ENCODE data around the gene DGCR2. TPM values are rescaled to one million over a fixed set of nuclear protein-coding genes. Genes with fewer than 3 reads are reported as not detected.

DGCR2 gene
- total RNA-seq, 4 donors from 2014 or later, result 44.1 to 76.5 (median 56.3) TPM

GRCh38 chr22:19111584-19111983 is 10.6 kb downstream of the DGCR2 start:
- Histone ChIP-seq H3K4me1 (peaks cover 0 to 89% (median 22%) of the 10 kb centered on the region in 3 donors), H3K4me3 (no peak overlapping the region), H3K27ac (no peak overlapping the region), H3K9me3 (no peaks in the 10 kb centered on the region), H3K27me3 (no peaks in the 10 kb centered on the region), H3K36me3 (no peaks in the 10 kb centered on the region)
- 61 to 73% methylated on average over 3 of the region's 3 CpGs for WGBS, 2 donors (ENCODE audit: low coverage in 1 of 2)
- no peak for ATAC-seq
- no peak for TF ChIP-seq CTCF (IDR thresholded peaks at IDR 0.05)
- TF ChIP-seq POLR2A (IDR thresholded peaks at IDR 0.05), result no peak
- TF ChIP-seq EP300 (IDR thresholded peaks at IDR 0.05), result no peak
- TF ChIP-seq POLR2AphosphoS5 (IDR thresholded peaks at IDR 0.05), result no peak

- no peak for ATAC-seq
- TF ChIP-seq EP300 (IDR thresholded peaks at IDR 0.05), result no peak
- TF ChIP-seq POLR2AphosphoS5 (IDR thresholded peaks at IDR 0.05), result no peak
- TF ChIP-seq CTCF (IDR thresholded peaks at IDR 0.05), result no peak
- TF ChIP-seq POLR2A (IDR thresholded peaks at IDR 0.05), result no peak
- WGBS, 2 donors (ENCODE audit: low coverage in 1 of 2), result 80% methylated on average over 2 of the region's 3 CpGs; no CpG with 5 or more reads in 1 of the 2 donors
- no peaks in the 10 kb centered on the region for H3K27me3 ChIP-seq
- no peaks in the 10 kb centered on the region for H3K36me3 ChIP-seq
- H3K9me3 ChIP-seq, result no peaks in the 10 kb centered on the region
- H3K4me3 ChIP-seq, result no peak overlapping the region
- H3K4me1 ChIP-seq, result peaks cover 0 to 89% (median 26%) of the 10 kb centered on the region in 3 donors
- no peak overlapping the region for H3K27ac ChIP-seq
Measured at GRCh38 chr22:19111140-19111539, 11.1 kb downstream of the DGCR2 start.

- peaks cover 0 to 89% (median 29%) of the 10 kb centered on the region in 3 donors for H3K4me1 ChIP-seq
- ATAC-seq, result no peak
- no peaks in the 10 kb centered on the region for H3K36me3 ChIP-seq
- no peak overlapping the region for H3K4me3 ChIP-seq
- H3K27ac ChIP-seq, result no peak overlapping the region
- no peaks in the 10 kb centered on the region for H3K27me3 ChIP-seq
- no peaks in the 10 kb centered on the region for H3K9me3 ChIP-seq
- TF ChIP-seq POLR2AphosphoS5 (IDR thresholded peaks at IDR 0.05) (no peak), EP300 (IDR thresholded peaks at IDR 0.05) (no peak), CTCF (IDR thresholded peaks at IDR 0.05) (no peak), POLR2A (IDR thresholded peaks at IDR 0.05) (no peak)
Measured at GRCh38 chr22:19110646-19111045, 11.6 kb downstream of the DGCR2 start.

GRCh38 chr22:19110064-19110458 is 12.2 kb downstream of the DGCR2 start:
- no peak for ATAC-seq
- peak overlapping the region in 3 of 4 donors; percentile 25 to 48 (median 39) for H3K27ac ChIP-seq
- H3K36me3 ChIP-seq, result no peaks in the 10 kb centered on the region
- WGBS, 2 donors (ENCODE audit: low coverage in 1 of 2), result 25 to 75% methylated on average over 2 to 4 of the region's 4 CpGs
- TF ChIP-seq POLR2A (IDR thresholded peaks at IDR 0.05), result no peak
- TF ChIP-seq POLR2AphosphoS5 (IDR thresholded peaks at IDR 0.05), result no peak
- no peak for TF ChIP-seq CTCF (IDR thresholded peaks at IDR 0.05)
- no peak for TF ChIP-seq EP300 (IDR thresholded peaks at IDR 0.05)
- no peaks in the 10 kb centered on the region for H3K9me3 ChIP-seq
- peaks cover 0 to 89% (median 29%) of the 10 kb centered on the region in 3 donors for H3K4me1 ChIP-seq
- H3K4me3 ChIP-seq, result no peak overlapping the region
- H3K27me3 ChIP-seq, result no peaks in the 10 kb centered on the region

GRCh38 chr22:19109198-19110063 is 12.8 kb downstream of the DGCR2 start:
- no peaks in the 10 kb centered on the region for H3K36me3 ChIP-seq
- 67 to 71% methylated on average over 5 to 6 of the region's 7 CpGs for WGBS, 2 donors (ENCODE audit: low coverage in 1 of 2)
- H3K27ac ChIP-seq, result peak overlapping the region in 3 of 4 donors; percentile 25 to 48 (median 39)
- no peaks in the 10 kb centered on the region for H3K27me3 ChIP-seq
- peaks cover 0 to 89% (median 32%) of the 10 kb centered on the region in 3 donors for H3K4me1 ChIP-seq
- H3K4me3 ChIP-seq, result no peak overlapping the region
- ATAC-seq, result peak; percentile 95
- peak in 1 of 2 donors; percentile 11 for TF ChIP-seq POLR2A (IDR thresholded peaks at IDR 0.05)
- TF ChIP-seq CTCF (IDR thresholded peaks at IDR 0.05), result no peak
- no peak for TF ChIP-seq EP300 (IDR thresholded peaks at IDR 0.05)
- peak; percentile 46 for TF ChIP-seq POLR2AphosphoS5 (IDR thresholded peaks at IDR 0.05)
- H3K9me3 ChIP-seq, result no peaks in the 10 kb centered on the region
